Osteocyte (in vitro differentiated cells): ENCODE data around the gene SLC26A3. TPM values are rescaled to one million over a fixed set of nuclear protein-coding genes. Genes with fewer than 3 reads are reported as not detected.

Experiments
- DNase-seq: peaks from one replicate; pipeline ENCODE4 v3.0.0; 2021; ENCODE audit warnings: mixed read lengths; ENCODE audit not compliant: unreplicated experiment; ENCODE audit errors: extremely low spot score
- H3K27ac Mint-ChIP-seq: one replicate; pipeline ENCODE4 v1.8.0; 2021; ENCODE audit warnings: mild to moderate bottlenecking, mixed read lengths; ENCODE audit not compliant: unreplicated experiment
- H3K27me3 Mint-ChIP-seq: one replicate; pipeline ENCODE4 v1.8.0; 2021; ENCODE audit warnings: mixed read lengths; ENCODE audit not compliant: unreplicated experiment
- H3K36me3 Mint-ChIP-seq: one replicate; pipeline ENCODE4 v1.8.0; 2021; ENCODE audit warnings: mixed read lengths; ENCODE audit not compliant: unreplicated experiment
- H3K4me1 Mint-ChIP-seq: one replicate; pipeline ENCODE4 v1.8.0; 2021; ENCODE audit warnings: mixed read lengths; ENCODE audit not compliant: unreplicated experiment
- H3K4me3 Mint-ChIP-seq: one replicate; pipeline ENCODE4 v1.8.0; 2021; ENCODE audit warnings: mild to moderate bottlenecking, moderate library complexity, mixed read lengths; ENCODE audit not compliant: unreplicated experiment
- H3K9me3 Mint-ChIP-seq: one replicate; pipeline ENCODE4 v1.8.0; 2021; ENCODE audit warnings: mixed read lengths; ENCODE audit not compliant: unreplicated experiment
- CTCF ChIP-seq: fragments of 200-600 bp; sonication (generic); IDR thresholded peaks from 2 replicates; pipeline ENCODE4 v1.5.0; 2021; ENCODE audit warnings: antibody characterized with exemption, mild to moderate bottlenecking, moderate library complexity
- total RNA-seq: library from RNA; stranded (reverse); gene quantifications from 2 replicates; pipeline ENCODE4 v1.2.1, GENCODE V29; 2021

SLC26A3 gene
- total RNA-seq, 1 donor from 2014 or later: not detected

- no peak for DNase-seq
- Mint-ChIP-seq H3K27me3 (peaks cover 35% of the 10 kb centered on the region), H3K27ac (no peak overlapping the region), H3K9me3 (no peaks in the 10 kb centered on the region), H3K4me3 (no peak overlapping the region), H3K36me3 (no peaks in the 10 kb centered on the region), H3K4me1 (no peaks in the 10 kb centered on the region)
- no peak for TF ChIP-seq CTCF
Observed at GRCh38 chr7:107767391-107767790, 35.6 kb downstream of the SLC26A3 start.

- TF ChIP-seq CTCF: no peak
- Mint-ChIP-seq H3K4me1 (no peaks in the 10 kb centered on the region), H3K27me3 (no peaks in the 10 kb centered on the region), H3K27ac (no peak overlapping the region), H3K4me3 (no peak overlapping the region), H3K9me3 (no peaks in the 10 kb centered on the region), H3K36me3 (peaks cover 41% of the 10 kb centered on the region)
- no peak for DNase-seq
Observed at GRCh38 chr7:107758667-107759066, 44.4 kb downstream of the SLC26A3 start.

- DNase-seq: no peak
- Mint-ChIP-seq H3K27me3 (no peaks in the 10 kb centered on the region), H3K4me1 (no peaks in the 10 kb centered on the region), H3K9me3 (no peaks in the 10 kb centered on the region), H3K36me3 (peaks cover 61% of the 10 kb centered on the region), H3K27ac (no peak overlapping the region), H3K4me3 (no peak overlapping the region)
- TF ChIP-seq CTCF: peak; percentile 14
Observed at GRCh38 chr7:107754642-107755041, 48.4 kb downstream of the SLC26A3 start.

- no peak for DNase-seq
- Mint-ChIP-seq H3K27me3 (no peaks in the 10 kb centered on the region), H3K4me3 (no peak overlapping the region), H3K36me3 (peaks cover 42% of the 10 kb centered on the region), H3K27ac (no peak overlapping the region), H3K4me1 (peaks cover 9% of the 10 kb centered on the region), H3K9me3 (no peaks in the 10 kb centered on the region)
- no peak for TF ChIP-seq CTCF
Observed at GRCh38 chr7:107751113-107751512, 51.9 kb downstream of the SLC26A3 start.

- no peak overlapping the region for H3K27ac Mint-ChIP-seq
- TF ChIP-seq CTCF: no peak
- H3K4me3 Mint-ChIP-seq: peak overlapping the region; percentile 94
- peaks cover 11% of the 10 kb centered on the region for H3K36me3 Mint-ChIP-seq
- peaks cover 39% of the 10 kb centered on the region for H3K4me1 Mint-ChIP-seq
- peaks cover 2% of the 10 kb centered on the region for H3K27me3 Mint-ChIP-seq
- no peak for DNase-seq
- H3K9me3 Mint-ChIP-seq: no peaks in the 10 kb centered on the region
Observed at GRCh38 chr7:107746006-107746405, 57.0 kb downstream of the SLC26A3 start.
